LNCaP clone FGC (cell line): ENCODE results near the gene KCNF1.

Experiments
- DNase-seq: peaks from one replicate; pipeline ENCODE4 v3.0.0-alpha.2; 2011; ENCODE audit warnings: low read depth
- H3K4me3 ChIP-seq: 2 replicates; pipeline ENCODE4 v1.5.1; 2011; ENCODE audit warnings: mild to moderate bottlenecking, low read depth, low read length, control low read depth
- CTCF ChIP-seq: IDR thresholded peaks from 2 replicates; pipeline ENCODE4 v1.5.1; 2012; ENCODE audit warnings: mild to moderate bottlenecking; ENCODE audit not compliant: control insufficient read depth, insufficient read depth; ENCODE audit errors: extremely low read depth

KCNF1 gene

GRCh38 chr2:10931710-10932255, 20.0 kb downstream of the KCNF1 start:
- H3K4me3 ChIP-seq = no peak overlapping the region
- no peak for TF ChIP-seq CTCF
- DNase-seq = no peak

- TF ChIP-seq CTCF = no peak
- H3K4me3 ChIP-seq = no peak overlapping the region
- DNase-seq = no peak
These were observed 20.8 kb downstream of the KCNF1 start for GRCh38 chr2:10932345-10933151.

- no peak overlapping the region for H3K4me3 ChIP-seq
- DNase-seq = no peak
- no peak for TF ChIP-seq CTCF
These were observed 22.0 kb downstream of the KCNF1 start for GRCh38 chr2:10933700-10934225.

- no peak for TF ChIP-seq CTCF
- no peak overlapping the region for H3K4me3 ChIP-seq
- no peak for DNase-seq
These were observed 22.7 kb downstream of the KCNF1 start for GRCh38 chr2:10934308-10934978.

- no peak for TF ChIP-seq CTCF
- no peak overlapping the region for H3K4me3 ChIP-seq
- no peak for DNase-seq
These were observed 23.2 kb downstream of the KCNF1 start for GRCh38 chr2:10934979-10935350.

GRCh38 chr2:10935366-10935918, 23.7 kb downstream of the KCNF1 start:
- no peak for DNase-seq
- TF ChIP-seq CTCF = no peak
- no peak overlapping the region for H3K4me3 ChIP-seq
